Stimulated activated CD8-positive, alpha-beta memory T cell treated with anti-CD3 and anti-CD28 coated beads, Interleukin-7, amount 100 ng/mL, for 48 hours (primary cell): Measurements from ENCODE around the gene LNPK.
"Not testable (repeated sequence)": the region's sequence is repeated elsewhere in the genome, so short reads cannot be mapped to it uniquely, and the experiment has no call there.

ENCODE experiments used
- DNase-seq, 2 donors: peaks; one replicate each; pipeline ENCODE4 v3.0.0-alpha.2; 2020; ENCODE audit warnings: low read depth in 1 of 2; ENCODE audit errors: extremely low read depth in 1 of 2

LNPK gene

DNA sequence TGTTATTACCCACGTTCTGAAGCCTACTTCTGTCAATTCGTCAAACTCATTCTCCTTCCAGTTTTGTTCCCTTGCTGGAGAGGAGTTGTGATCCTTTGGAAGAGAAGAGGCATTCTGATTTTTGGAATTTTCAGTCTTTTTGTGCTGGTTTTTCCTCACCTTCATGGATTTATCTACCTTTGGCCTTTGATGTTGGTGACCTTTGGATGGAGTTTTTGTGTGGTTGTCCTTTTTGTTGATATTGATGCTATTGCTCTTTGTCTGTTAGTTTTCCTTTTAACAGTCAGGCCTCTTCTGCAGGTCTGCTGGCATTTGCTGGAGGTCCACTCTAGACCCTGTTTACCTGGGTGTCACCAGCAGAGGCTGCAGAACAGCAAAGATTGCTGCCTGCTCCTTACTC, 88.8 kb downstream of the LNPK start:
- not testable (repeated sequence) for DNase-seq

DNA sequence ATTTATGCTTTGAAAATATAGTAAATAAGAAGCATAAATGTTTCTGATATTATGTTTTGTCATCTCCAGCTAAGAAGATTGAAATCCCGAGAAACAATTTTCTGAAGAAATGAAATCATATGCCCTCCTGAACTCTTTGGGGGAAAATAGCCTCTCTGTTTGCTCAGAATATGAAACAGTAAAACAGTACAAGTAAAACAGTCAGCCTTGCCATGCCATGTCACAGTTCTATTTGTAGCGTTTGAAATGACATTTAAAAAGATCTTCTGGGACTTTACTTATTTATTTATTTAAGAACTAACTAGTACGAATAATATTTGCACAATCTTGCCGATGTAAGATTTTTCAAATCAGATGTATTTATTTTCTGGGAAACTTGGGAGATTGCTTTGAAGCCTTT, 98.0 kb downstream of the LNPK start:
- no peak for DNase-seq

GRCh38 chr2:175903384-175903936, 98.6 kb downstream of the LNPK start:
- DNase-seq, result no peak

- not testable (repeated sequence) for DNase-seq
Observed at GRCh38 chr2:175895957-175896356, 106.1 kb downstream of the LNPK start.

GRCh38 chr2:175892046-175892445, 110.0 kb downstream of the LNPK start:
- DNase-seq, result no peak

- no peak for DNase-seq
Observed at GRCh38 chr2:175890636-175891242, 111.3 kb downstream of the LNPK start.

- no peak for DNase-seq
Observed at GRCh38 chr2:175889701-175890302, 112.3 kb downstream of the LNPK start.

GRCh38 chr2:175887776-175888175, 114.3 kb downstream of the LNPK start:
- no peak for DNase-seq

GRCh38 chr2:175884697-175885393, 117.2 kb downstream of the LNPK start:
- no peak for DNase-seq

DNA sequence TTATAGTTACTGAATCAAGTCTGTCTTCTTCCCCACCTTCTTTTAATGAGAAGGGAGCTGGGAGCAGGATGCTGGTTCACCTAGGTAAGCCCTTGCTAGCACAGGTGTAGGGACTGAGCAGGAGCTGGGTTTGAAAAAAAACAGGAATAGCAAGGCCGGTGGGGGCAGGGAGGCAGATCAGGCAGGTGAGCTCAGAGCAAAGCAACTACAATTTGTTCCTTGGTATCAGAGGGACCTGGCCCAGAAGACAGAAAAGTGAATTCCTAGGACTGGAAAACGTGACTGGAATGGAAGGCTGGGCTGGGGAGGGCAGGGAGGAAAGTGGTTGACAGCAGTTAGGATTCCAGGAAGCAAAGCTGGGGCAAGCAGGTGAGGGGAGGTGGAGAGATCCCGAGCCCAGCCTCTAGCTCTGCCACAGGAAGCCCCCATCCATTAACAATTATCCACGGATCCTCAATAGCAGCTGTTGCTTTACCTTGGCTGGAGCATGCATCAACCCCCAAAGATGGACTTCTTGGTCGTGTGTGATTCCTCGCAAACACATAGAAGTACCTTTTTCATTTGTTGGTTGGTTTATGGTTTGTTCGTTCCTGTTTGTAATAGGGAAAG, 118.4 kb downstream of the LNPK start:
- DNase-seq, result no peak

DNA sequence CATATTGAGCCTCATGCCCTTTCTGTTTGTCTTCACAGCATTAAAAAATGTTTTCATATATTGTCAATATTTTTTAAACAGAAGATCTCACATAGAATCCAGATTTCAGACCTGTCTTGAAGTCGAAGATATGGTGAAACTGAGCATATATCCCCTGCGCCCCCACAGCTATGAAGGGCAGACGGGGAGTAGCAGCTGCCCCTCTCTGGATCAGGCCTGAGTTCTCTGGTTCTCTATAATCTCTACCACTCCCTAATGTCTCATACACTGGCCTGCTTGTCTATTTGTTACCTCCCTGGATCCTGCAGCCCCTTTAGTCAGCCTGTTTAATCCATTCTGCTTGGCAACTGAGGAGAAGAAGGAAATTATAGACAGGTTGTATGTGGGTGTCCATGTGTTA, 122.4 kb downstream of the LNPK start:
- no peak for DNase-seq

DNA sequence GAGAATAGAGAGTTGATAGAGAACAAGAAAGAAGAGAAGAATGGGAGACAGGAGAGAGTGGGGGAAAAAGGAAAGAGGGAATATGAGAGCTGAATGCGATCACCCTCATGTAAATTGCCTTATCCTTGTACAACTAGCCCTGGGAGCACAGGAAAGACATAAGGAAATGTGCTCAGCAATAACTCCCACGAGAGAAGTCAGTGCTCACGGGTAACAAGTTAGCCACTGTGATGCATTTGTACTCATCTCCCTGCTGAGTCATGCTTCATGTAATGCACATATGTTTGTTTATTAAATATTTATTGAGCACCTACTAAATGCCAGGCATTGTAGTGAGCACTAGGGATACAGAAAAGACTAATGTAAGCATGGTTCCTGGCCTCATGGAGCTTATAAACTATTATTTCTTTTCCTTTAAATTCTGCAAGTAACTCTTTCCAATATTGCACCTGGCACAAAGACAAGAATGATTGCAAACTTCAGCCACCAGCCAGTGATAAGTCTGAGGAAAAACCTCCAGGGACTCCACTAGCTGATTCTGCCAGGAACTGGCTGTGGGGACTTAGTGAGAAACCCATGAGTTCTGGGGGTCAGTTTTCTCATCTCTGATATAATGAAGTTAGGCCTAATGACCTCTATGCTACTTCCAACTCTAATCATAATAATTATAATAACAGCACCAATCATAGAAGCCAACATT, 124.1 kb downstream of the LNPK start:
- no peak for DNase-seq

GRCh38 chr2:175874291-175874690, 127.8 kb downstream of the LNPK start:
- DNase-seq, result no peak
